CD8-positive, alpha-beta memory T cell (primary cell): ENCODE measurements around the gene ANKS6. TPM values are rescaled to one million over a fixed set of nuclear protein-coding genes. Genes with fewer than 3 reads are reported as not detected.
A peak's percentile ranks its signal among the peaks of the same experiment; 100 is the strongest.

Experiments used
- CTCF ChIA-PET: fragments of 350-600 bp; sonication (Branson Sonifier 250); formaldehyde crosslinking; loops from one replicate; lab custom pipeline; 2021; ENCODE audit warnings: antibody characterized with exemption; lab: Charles Lee
- POLR2A ChIA-PET: fragments of 350-600 bp; sonication (Branson Sonifier 250); formaldehyde crosslinking; loops from one replicate; lab custom pipeline; 2021; ENCODE audit warnings: antibody characterized with exemption; lab: Charles Lee
- DNase-seq, 5 donors: peaks; one replicate each; pipeline versions ENCODE4 v3.0.0 to v3.0.0-alpha.2; 2020 to 2022; ENCODE audit warnings: mixed read lengths in 1 of 5
- H3K27ac ChIP-seq: one replicate; pipeline ENCODE4 v1.7.0; 2013; ENCODE audit warnings: low read depth, mild to moderate bottlenecking, low read length, moderate library complexity
- H3K27me3 ChIP-seq: 2 replicates; pipeline ENCODE4 v1.7.0; 2013; ENCODE audit warnings: low read length, mild to moderate bottlenecking; ENCODE audit not compliant: insufficient read depth, poor library complexity, severe bottlenecking
- H3K36me3 ChIP-seq: 2 replicates; pipeline ENCODE4 v1.7.0; 2013; ENCODE audit warnings: mild to moderate bottlenecking, low read length, moderate library complexity; ENCODE audit not compliant: insufficient read depth
- H3K4me1 ChIP-seq: 2 replicates; pipeline ENCODE4 v1.7.0; 2013; ENCODE audit warnings: mild to moderate bottlenecking, low read length, moderate library complexity; ENCODE audit not compliant: insufficient read depth
- H3K4me3 ChIP-seq: 2 replicates; pipeline ENCODE4 v1.7.0; 2013; ENCODE audit warnings: mild to moderate bottlenecking, low read length
- H3K9me3 ChIP-seq: 2 replicates; pipeline ENCODE4 v1.7.0; 2013; ENCODE audit warnings: mild to moderate bottlenecking, low read length
- H3K27ac Mint-ChIP-seq, 8 donors: one replicate each; pipeline ENCODE4 v1.8.0; 2020 to 2021; ENCODE audit warnings: mixed read lengths in 8 of 8, mild to moderate bottlenecking in 6 of 8, inconsistent platforms in 3 of 8, moderate library complexity in 3 of 8
- H3K27me3 Mint-ChIP-seq, 2 donors: one replicate each; pipeline ENCODE4 v1.8.0; 2020 to 2021; ENCODE audit warnings: mixed read lengths in 2 of 2, mild to moderate bottlenecking in 1 of 2, moderate library complexity in 1 of 2
- H3K36me3 Mint-ChIP-seq, 3 donors: one replicate each; pipeline ENCODE4 v1.8.0; 2020 to 2021; ENCODE audit warnings: mixed read lengths in 3 of 3, inconsistent platforms in 1 of 3, mild to moderate bottlenecking in 1 of 3
- H3K4me1 Mint-ChIP-seq, 3 donors: one replicate each; pipeline ENCODE4 v1.8.0; 2020 to 2021; ENCODE audit warnings: mixed read lengths in 3 of 3, inconsistent platforms in 1 of 3, mild to moderate bottlenecking in 1 of 3
- H3K4me3 Mint-ChIP-seq, 7 donors: one replicate each; pipeline ENCODE4 v1.8.0; 2020 to 2021; ENCODE audit warnings: mixed read lengths in 7 of 7, mild to moderate bottlenecking in 6 of 7, moderate library complexity in 4 of 7, inconsistent platforms in 2 of 7
- H3K9me3 Mint-ChIP-seq, 5 donors: one replicate each; pipeline ENCODE4 v1.8.0; 2020 to 2022; ENCODE audit warnings: mixed read lengths in 5 of 5, mild to moderate bottlenecking in 3 of 5, moderate library complexity in 2 of 5, inconsistent platforms in 1 of 5
- polyA plus RNA-seq: library from polyadenylated mRNA; unstranded; fragments of 300-500 nt; fragmentation: Illumina TruSeq; gene quantifications from one replicate; pipeline ENCODE4 v1.2.3, GENCODE V29; 2021
- total RNA-seq, 2 experiments: library from RNA; stranded (reverse); gene quantifications; one replicate each; pipeline ENCODE4 v1.2.3, GENCODE V29; 2021

The ANKS6 gene
- total and polyA plus RNA-seq, 3 experiments from 2014 or later, result 9.0 to 17.5 (median 16.8) TPM

- CTCF ChIA-PET, result no interaction called here
- DNase-seq, result no peak
- peaks cover 18 to 54% (median 21%) of the 10 kb centered on the region in 3 donors for H3K36me3 Mint-ChIP-seq
Measured at GRCh38 chr9:98743818-98744611, 52.3 kb downstream of the ANKS6 start.

GRCh38 chr9:98743329-98743728 lies 53.0 kb downstream of the ANKS6 start:
- Mint-ChIP-seq H3K4me3 (no peak overlapping the region), H3K27ac (no peak overlapping the region), H3K36me3 (peaks cover 20 to 51% (median 21%) of the 10 kb centered on the region in 3 donors), H3K9me3 (peaks cover 0 to 6% (median 4%) of the 10 kb centered on the region in 5 donors), H3K27me3 (no peaks in the 10 kb centered on the region), H3K4me1 (no peaks in the 10 kb centered on the region)
- H3K4me3 ChIP-seq, result no peak overlapping the region
- H3K9me3 ChIP-seq, result no peaks in the 10 kb centered on the region
- ChIA-PET POLR2A (no interaction called here), CTCF (no interaction called here)
- no peaks in the 10 kb centered on the region for H3K4me1 ChIP-seq
- H3K27ac ChIP-seq, result no peak overlapping the region
- peaks cover 7% of the 10 kb centered on the region for H3K36me3 ChIP-seq
- no peak for DNase-seq
- no peaks in the 10 kb centered on the region for H3K27me3 ChIP-seq

More at GRCh38 chr9:98743818-98744611, 52.3 kb downstream of the ANKS6 start:
- Histone ChIP-seq H3K4me1 (no peaks in the 10 kb centered on the region), H3K27me3 (no peaks in the 10 kb centered on the region), H3K36me3 (peaks cover 7% of the 10 kb centered on the region), H3K9me3 (no peaks in the 10 kb centered on the region), H3K4me3 (no peak overlapping the region), H3K27ac (no peak overlapping the region)
- POLR2A ChIA-PET, result no interaction called here
- no peaks in the 10 kb centered on the region for H3K27me3 Mint-ChIP-seq
- no peaks in the 10 kb centered on the region for H3K4me1 Mint-ChIP-seq
- peaks cover 0 to 2% (median under 1%) of the 10 kb centered on the region in 5 donors for H3K9me3 Mint-ChIP-seq
- H3K4me3 Mint-ChIP-seq, result no peak overlapping the region
- peak overlapping the region in 1 of 8 donors; percentile 49 for H3K27ac Mint-ChIP-seq

- H3K27ac ChIP-seq, result no peak overlapping the region
- Mint-ChIP-seq H3K27ac (peak overlapping the region in 1 of 8 donors; percentile 57), H3K9me3 (peaks cover 0 to 6% (median 4%) of the 10 kb centered on the region in 5 donors), H3K27me3 (no peaks in the 10 kb centered on the region), H3K4me3 (no peak overlapping the region), H3K4me1 (no peaks in the 10 kb centered on the region), H3K36me3 (peaks cover 17 to 53% (median 25%) of the 10 kb centered on the region in 3 donors)
- no peaks in the 10 kb centered on the region for H3K27me3 ChIP-seq
- H3K36me3 ChIP-seq, result peaks cover 7% of the 10 kb centered on the region
- H3K4me1 ChIP-seq, result no peaks in the 10 kb centered on the region
- H3K9me3 ChIP-seq, result no peaks in the 10 kb centered on the region
- no peak for DNase-seq
- H3K4me3 ChIP-seq, result no peak overlapping the region
- ChIA-PET CTCF (no interaction called here), POLR2A (no interaction called here)
Measured at GRCh38 chr9:98742325-98743280, 53.8 kb downstream of the ANKS6 start.

GRCh38 chr9:98740226-98740881 lies 56.0 kb downstream of the ANKS6 start:
- POLR2A ChIA-PET, result no interaction called here
- no peak overlapping the region for H3K4me3 Mint-ChIP-seq
- no peak for DNase-seq
- Histone ChIP-seq H3K27ac (no peak overlapping the region), H3K27me3 (no peaks in the 10 kb centered on the region), H3K9me3 (no peaks in the 10 kb centered on the region), H3K4me1 (no peaks in the 10 kb centered on the region), H3K4me3 (no peak overlapping the region), H3K36me3 (no peaks in the 10 kb centered on the region)
- H3K9me3 Mint-ChIP-seq, result peaks cover 0 to 6% (median 4%) of the 10 kb centered on the region in 5 donors
- no peak overlapping the region for H3K27ac Mint-ChIP-seq
- CTCF ChIA-PET, result no interaction called here
- peaks cover 30 to 58% (median 34%) of the 10 kb centered on the region in 3 donors for H3K36me3 Mint-ChIP-seq
- no peaks in the 10 kb centered on the region for H3K27me3 Mint-ChIP-seq
- H3K4me1 Mint-ChIP-seq, result no peaks in the 10 kb centered on the region

- CTCF ChIA-PET, result no interaction called here
Measured at GRCh38 chr9:98738741-98739140, 57.6 kb downstream of the ANKS6 start.

GRCh38 chr9:98736226-98736625 lies 60.1 kb downstream of the ANKS6 start:
- H3K9me3 Mint-ChIP-seq, result peaks cover 0 to 6% (median 4%) of the 10 kb centered on the region in 5 donors
- ChIA-PET CTCF (no interaction called here), POLR2A (no interaction called here)
- no peaks in the 10 kb centered on the region for H3K4me1 Mint-ChIP-seq
- Histone ChIP-seq H3K9me3 (no peaks in the 10 kb centered on the region), H3K36me3 (no peaks in the 10 kb centered on the region), H3K4me3 (no peak overlapping the region), H3K27ac (no peak overlapping the region), H3K4me1 (no peaks in the 10 kb centered on the region), H3K27me3 (no peaks in the 10 kb centered on the region)
- no peak for DNase-seq
- no peak overlapping the region for H3K27ac Mint-ChIP-seq
- peaks cover 25 to 47% (median 25%) of the 10 kb centered on the region in 3 donors for H3K36me3 Mint-ChIP-seq
- no peak overlapping the region for H3K4me3 Mint-ChIP-seq
- no peaks in the 10 kb centered on the region for H3K27me3 Mint-ChIP-seq

More at GRCh38 chr9:98738741-98739140, 57.6 kb downstream of the ANKS6 start:
- no peak for DNase-seq
- Histone ChIP-seq H3K9me3 (no peaks in the 10 kb centered on the region), H3K36me3 (no peaks in the 10 kb centered on the region), H3K27ac (no peak overlapping the region), H3K4me1 (no peaks in the 10 kb centered on the region), H3K4me3 (no peak overlapping the region), H3K27me3 (no peaks in the 10 kb centered on the region)
- POLR2A ChIA-PET, result no interaction called here
- Mint-ChIP-seq H3K4me1 (no peaks in the 10 kb centered on the region), H3K27ac (no peak overlapping the region), H3K4me3 (no peak overlapping the region), H3K9me3 (peaks cover 0 to 6% (median 4%) of the 10 kb centered on the region in 5 donors), H3K27me3 (no peaks in the 10 kb centered on the region), H3K36me3 (peaks cover 28 to 56% (median 29%) of the 10 kb centered on the region in 3 donors)

- Histone ChIP-seq H3K9me3 (no peaks in the 10 kb centered on the region), H3K27ac (no peak overlapping the region), H3K27me3 (no peaks in the 10 kb centered on the region), H3K36me3 (no peaks in the 10 kb centered on the region), H3K4me3 (no peak overlapping the region), H3K4me1 (no peaks in the 10 kb centered on the region)
- ChIA-PET CTCF (no interaction called here), POLR2A (no interaction called here)
- Mint-ChIP-seq H3K4me3 (no peak overlapping the region), H3K9me3 (no peaks in the 10 kb centered on the region), H3K4me1 (no peaks in the 10 kb centered on the region), H3K27ac (peak overlapping the region in 1 of 8 donors; percentile 2), H3K27me3 (peaks cover 0 to 2% of the 10 kb centered on the region in 2 donors), H3K36me3 (peaks cover 10 to 35% (median 22%) of the 10 kb centered on the region in 3 donors)
- no peak for DNase-seq
Measured at GRCh38 chr9:98732801-98733200, 63.6 kb downstream of the ANKS6 start.
